GM18505 (cell line): Measurements from ENCODE around the gene ST3GAL6.

Experiments
- ATAC-seq: cut with Tn5 transposase; IDR thresholded peaks from one replicate; pipeline ENCODE4 v1.9.1; 2021; ENCODE audit not compliant: unreplicated experiment
- POLR2A ChIP-seq: IDR thresholded peaks from 4 replicates; pipeline ENCODE4 v1.6.1; 2011; ENCODE audit warnings: borderline replicate concordance; ENCODE audit not compliant: insufficient read depth, insufficient read length; ENCODE audit errors: extremely low read depth

Gene ST3GAL6

GRCh38 chr3:98786364-98787006, 23.3 kb downstream of the ST3GAL6 start:
- no peak for ATAC-seq
- no peak for TF ChIP-seq POLR2A

GRCh38 chr3:98787181-98787580, 24.0 kb downstream of the ST3GAL6 start:
- no peak for ATAC-seq
- TF ChIP-seq POLR2A: no peak

- no peak for ATAC-seq
- no peak for TF ChIP-seq POLR2A
Observed at GRCh38 chr3:98788651-98789050, 25.5 kb downstream of the ST3GAL6 start.

- TF ChIP-seq POLR2A: no peak
- ATAC-seq: no peak
Observed at GRCh38 chr3:98791341-98792325, 28.5 kb downstream of the ST3GAL6 start.

- TF ChIP-seq POLR2A: no peak
- no peak for ATAC-seq
Observed at GRCh38 chr3:98793971-98794370, 30.8 kb downstream of the ST3GAL6 start.

- no peak for TF ChIP-seq POLR2A
- no peak for ATAC-seq
Observed at GRCh38 chr3:98796334-98796733, 33.2 kb downstream of the ST3GAL6 start.

- TF ChIP-seq POLR2A: no peak
- ATAC-seq: no peak
Observed at GRCh38 chr3:98797905-98798304, 34.8 kb downstream of the ST3GAL6 start.

- no peak for ATAC-seq
- TF ChIP-seq POLR2A: no peak
Observed at GRCh38 chr3:98798820-98799219, 35.7 kb downstream of the ST3GAL6 start.

- TF ChIP-seq POLR2A: no peak
- no peak for ATAC-seq
Observed at GRCh38 chr3:98799479-98799878, 36.3 kb downstream of the ST3GAL6 start.

GRCh38 chr3:98800401-98800800, 37.3 kb downstream of the ST3GAL6 start:
- no peak for TF ChIP-seq POLR2A
- ATAC-seq: no peak

GRCh38 chr3:98801043-98801747, 38.1 kb downstream of the ST3GAL6 start:
- ATAC-seq: no peak
- no peak for TF ChIP-seq POLR2A

- TF ChIP-seq POLR2A: no peak
- no peak for ATAC-seq
Observed at GRCh38 chr3:98805571-98805970, 42.4 kb downstream of the ST3GAL6 start.

GRCh38 chr3:98806521-98806920, 43.4 kb downstream of the ST3GAL6 start:
- TF ChIP-seq POLR2A: no peak

More at GRCh38 chr3:98806521-98806920, 43.4 kb downstream of the ST3GAL6 start:
- ATAC-seq: no peak
